Posterior cingulate gyrus (tissue), 11 donors: Measurements from ENCODE around the gene IPCEF1.

Experiments
- DNase-seq, 10 donors: peaks; one replicate each; pipeline versions ENCODE4 v3.0.0 to v3.0.0-alpha.2; 2020 to 2021; ENCODE audit warnings: mixed read lengths in 3 of 10
- intact Hi-C: fragments of 100-400 bp; cut with DNase I; formaldehyde crosslinking; loops from one replicate; pipeline ENCODE4 v1.15.1; 2023

IPCEF1 gene

DNA sequence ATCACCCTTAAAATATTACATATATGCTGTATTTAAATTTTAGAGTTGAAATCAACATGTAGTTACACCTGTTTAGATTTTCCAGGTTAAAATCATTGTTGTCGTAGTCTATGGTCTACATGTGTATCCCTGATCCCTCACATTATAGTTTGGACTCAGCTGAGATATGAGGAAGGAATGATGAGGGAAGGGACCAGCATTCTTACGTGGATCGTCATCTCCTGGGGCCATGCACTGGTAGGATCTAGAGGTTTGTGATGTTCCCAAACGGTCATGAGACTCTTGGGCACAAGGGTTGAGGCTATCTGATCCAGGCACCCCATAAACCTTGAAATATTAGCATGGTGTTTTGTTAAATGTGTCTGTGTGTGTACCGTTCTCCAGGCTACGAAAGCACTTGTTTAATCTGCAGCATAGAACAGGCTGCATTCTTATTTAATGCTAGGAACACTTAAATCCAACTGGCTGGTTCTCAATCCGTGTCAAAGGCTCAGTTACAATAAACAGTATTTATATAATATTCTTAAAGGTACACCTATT, 55.4 kb downstream of the IPCEF1 start:
- intact Hi-C loops = no loop called here
- DNase-seq = no peak

DNA sequence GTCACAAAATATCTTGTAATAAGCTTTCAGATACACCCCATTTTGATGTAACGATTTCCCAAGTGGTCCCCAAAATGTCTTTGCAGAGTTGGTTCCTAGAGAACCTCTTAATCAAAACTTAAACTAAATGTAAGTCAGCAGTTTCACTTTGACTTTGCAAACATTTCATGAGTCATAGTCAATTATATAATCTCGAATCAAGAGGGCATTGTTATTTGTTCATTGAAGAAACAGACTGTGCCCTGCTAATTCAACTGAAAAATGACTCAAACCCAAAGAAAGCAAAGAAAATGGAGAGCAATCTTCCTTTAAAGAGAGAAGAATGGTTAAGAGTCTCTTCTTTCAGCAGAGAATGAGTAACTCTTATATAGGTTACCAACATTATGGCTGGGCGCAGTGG, 58.3 kb downstream of the IPCEF1 start:
- intact Hi-C loops = no loop called here
- DNase-seq = no peak

GRCh38 chr6:154297721-154298120, 58.9 kb downstream of the IPCEF1 start:
- intact Hi-C loops = no loop called here
- no peak for DNase-seq

DNA sequence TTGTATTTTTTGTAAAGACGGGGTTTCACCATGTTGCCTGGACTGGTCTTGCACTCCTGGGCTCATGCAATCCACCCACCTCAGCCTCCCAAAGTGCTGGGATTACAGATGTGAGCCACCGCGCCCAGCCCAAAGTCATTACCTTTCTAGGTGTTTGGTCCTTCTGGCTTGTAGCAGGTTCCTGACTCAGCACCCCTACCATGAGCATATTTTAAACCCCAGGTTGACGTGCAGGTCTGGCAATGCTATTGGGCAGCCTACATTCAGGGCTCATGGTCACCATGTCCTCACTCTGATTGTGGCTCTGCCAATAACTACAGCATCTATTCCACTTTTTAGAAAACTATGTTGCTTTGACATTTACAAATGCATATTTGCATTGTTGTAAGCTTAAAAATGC, 59.4 kb downstream of the IPCEF1 start:
- intact Hi-C loops = no loop called here
- no peak for DNase-seq

DNA sequence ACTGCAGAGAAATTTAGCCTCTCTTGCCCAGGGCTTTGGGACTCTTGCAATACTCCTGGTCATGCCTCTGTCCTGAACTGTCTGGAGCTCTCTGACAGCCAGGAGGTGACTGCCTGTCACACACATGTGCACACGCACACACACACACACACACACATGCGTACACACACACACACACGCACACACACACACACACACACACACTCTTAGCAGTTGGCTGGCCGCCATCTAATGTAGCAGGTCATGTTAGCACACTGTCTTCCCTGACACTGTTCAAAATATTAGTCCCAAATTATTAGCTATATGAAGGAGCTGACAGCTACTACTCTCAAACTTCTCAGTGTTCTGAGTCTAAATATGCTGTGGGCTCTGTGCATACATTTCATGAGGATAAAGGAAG, 60.9 kb downstream of the IPCEF1 start:
- DNase-seq = no peak
- intact Hi-C loops = no loop called here

GRCh38 chr6:154292855-154293519, 63.6 kb downstream of the IPCEF1 start:
- DNase-seq = no peak
- intact Hi-C loops = no loop called here

- DNase-seq = no peak
- intact Hi-C loops = no loop called here
These were observed 64.5 kb downstream of the IPCEF1 start for GRCh38 chr6:154292066-154292465.

DNA sequence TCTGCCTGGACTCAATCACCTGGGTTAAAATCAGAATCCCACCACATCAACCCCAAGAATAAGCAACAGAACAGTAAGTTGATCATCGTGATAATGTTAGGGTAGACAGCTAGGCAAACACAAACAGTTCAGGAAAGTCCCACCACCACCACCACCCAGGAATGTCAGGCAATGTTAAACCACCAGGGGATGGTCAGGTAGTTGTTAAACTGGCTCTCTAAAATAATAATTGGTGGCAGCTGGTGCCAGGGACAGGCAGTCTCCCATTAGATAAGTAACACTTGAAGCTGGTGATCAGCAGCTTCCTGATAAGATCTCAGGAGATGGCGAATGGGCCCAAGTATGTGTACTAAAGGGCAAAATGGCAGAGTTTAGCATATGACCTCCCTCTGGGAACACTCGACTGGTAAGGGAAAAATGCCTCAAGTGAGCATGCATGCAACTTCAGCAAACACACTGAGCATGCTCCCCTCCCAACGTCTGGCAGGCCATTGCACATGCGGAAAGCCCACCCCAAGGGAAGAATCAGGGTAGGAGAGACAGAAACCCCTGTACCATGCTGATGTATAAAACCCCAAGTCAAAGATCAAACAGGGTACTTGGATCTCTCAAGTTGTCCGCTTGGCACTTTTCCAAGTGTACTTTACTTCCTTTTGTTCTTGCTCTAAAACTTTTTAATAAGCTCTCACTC, 66.6 kb downstream of the IPCEF1 start:
- DNase-seq = no peak
- intact Hi-C loops = no loop called here

DNA sequence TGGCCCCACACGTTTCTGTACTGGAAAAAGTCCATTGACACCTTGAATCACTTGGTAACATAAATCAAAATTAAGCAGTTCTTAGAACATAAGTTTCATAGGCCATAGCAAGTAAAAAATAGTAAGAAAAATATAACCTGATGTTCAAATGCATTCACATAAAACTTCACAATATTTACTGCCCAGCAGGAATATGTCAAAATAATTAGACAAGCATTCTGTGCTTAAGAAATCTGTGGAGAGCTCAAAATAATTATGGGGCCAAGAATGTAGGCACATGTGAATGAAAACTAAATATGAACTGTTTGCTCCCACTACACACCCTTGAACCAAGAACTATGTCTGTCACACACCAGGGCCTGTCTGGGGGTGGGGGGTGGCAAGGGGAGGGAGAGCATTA, 70.8 kb downstream of the IPCEF1 start:
- intact Hi-C loops = no loop called here

GRCh38 chr6:154284313-154284853, 72.2 kb downstream of the IPCEF1 start:
- intact Hi-C loops = no loop called here
- no peak for DNase-seq

More for the DNA sequence above, 70.8 kb downstream of the IPCEF1 start:
- DNase-seq = no peak

- intact Hi-C loops = no loop called here
- DNase-seq = no peak
These were observed 76.1 kb downstream of the IPCEF1 start for GRCh38 chr6:154280521-154280920.

DNA sequence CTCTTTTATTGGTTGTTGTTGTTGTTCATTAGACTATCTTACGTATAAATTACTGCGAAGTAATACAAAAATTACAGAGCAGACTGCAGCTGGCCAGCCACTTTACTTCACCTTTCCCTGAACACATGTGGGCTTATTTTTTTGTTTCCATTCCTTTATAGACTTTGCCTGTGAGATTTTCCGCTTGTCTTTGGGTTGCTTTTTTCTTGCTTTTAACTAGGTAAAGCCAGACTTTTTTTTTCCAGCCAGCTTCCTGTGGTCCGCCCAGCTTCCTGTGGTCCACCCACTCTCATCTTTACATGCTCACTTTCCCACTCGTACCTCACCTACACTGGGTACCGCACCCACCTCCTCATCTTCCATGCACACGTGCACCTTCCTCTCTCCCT, 79.0 kb downstream of the IPCEF1 start:
- intact Hi-C loops = loop anchor here (1.0 kb wide), 1 partner anchor 123 kb away; no protein-coding TSS in a partner anchor
- no peak for DNase-seq

DNA sequence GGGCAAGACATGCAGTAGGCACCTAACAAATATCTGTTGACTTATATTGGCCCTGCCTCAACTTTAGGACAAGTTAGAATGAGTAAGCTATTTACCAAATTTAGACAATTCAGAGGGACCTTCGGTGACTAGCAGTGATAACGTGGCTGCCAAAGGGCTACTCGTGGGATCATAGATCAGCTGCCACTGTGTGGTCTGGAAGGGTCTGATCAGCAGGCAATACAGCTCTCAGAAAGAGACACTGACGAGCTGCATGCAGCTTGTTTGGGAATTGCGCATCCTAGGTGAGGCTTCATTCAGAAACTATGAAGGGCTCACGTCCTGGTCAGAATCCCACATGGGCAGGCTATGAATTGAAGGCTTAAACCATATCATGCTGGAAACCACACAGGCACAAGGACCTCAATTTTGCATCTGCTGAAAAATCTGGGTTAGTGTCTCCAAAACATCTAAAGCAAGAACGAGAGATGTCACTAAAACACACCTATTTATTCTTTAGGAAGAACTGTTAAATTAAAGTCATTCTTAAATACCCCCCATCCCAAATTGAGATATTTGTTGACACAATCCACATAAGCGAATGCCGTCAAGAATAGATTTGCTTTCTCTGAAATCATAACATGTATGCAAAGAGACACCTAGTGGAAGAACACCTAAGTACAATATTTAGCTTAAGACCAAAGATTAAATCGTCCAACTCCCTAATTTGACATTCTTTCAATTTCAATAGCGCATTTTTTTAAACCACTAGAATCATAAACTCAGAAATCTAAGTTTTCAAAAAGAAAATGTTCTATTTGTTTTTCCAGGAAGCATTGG, 79.6 kb downstream of the IPCEF1 start:
- no peak for DNase-seq

GRCh38 chr6:154274168-154274567, 82.4 kb downstream of the IPCEF1 start:
- DNase-seq = no peak
- intact Hi-C loops = no loop called here

More for the DNA sequence above, 79.6 kb downstream of the IPCEF1 start:
- intact Hi-C loops = loop anchor here (1.0 kb wide), 1 partner anchor 123 kb away; no protein-coding TSS in a partner anchor

DNA sequence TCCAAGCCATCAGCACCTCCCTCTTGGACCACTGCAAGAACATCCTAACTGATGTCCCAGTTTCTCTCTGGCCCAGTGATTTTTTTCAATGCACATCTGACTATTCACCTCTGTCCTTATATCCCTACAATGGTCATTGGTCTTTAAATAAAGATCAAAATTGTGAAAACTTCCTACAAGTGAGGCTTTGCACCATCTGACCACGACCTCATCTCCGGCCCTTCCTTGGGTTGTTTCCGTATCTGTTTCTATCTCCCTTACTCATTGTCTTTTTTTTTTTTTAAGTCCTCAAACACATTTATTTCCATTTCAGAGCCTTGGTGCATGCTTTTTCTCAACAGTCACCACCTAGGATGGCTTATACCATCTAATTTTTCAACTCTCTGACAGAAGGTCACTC, 88.1 kb downstream of the IPCEF1 start:
- intact Hi-C loops = no loop called here
- DNase-seq = no peak

DNA sequence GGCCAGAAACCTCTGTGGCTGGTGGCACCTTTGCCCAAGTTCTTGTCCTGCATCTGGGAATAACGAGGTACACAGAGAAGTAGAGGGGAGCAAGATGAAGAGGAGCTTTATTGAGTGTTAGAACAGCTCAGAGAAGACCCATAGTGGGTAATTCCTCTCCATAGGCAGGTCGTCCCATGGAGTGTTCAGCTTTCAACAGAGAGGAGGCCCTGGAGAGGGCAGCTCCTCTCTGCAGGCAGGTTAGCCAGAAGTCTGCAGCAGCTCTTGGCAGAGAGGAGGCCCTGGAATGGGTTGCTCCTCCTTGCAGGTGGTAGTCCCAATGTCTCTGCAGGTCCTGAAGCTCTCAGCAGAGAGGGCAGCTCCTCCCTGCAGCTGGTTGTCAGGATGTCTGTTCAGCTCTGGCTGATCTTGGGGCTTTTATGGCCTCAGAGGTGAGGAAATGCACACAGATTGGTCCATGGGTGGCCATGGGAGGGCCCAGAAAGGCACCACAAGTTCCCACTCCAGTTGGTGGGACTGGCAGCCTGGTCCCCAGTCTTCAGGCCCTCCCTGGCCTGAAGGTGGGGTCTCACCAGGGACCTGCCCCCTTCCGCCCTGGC, 89.0 kb downstream of the IPCEF1 start:
- intact Hi-C loops = no loop called here
- DNase-seq = no peak

DNA sequence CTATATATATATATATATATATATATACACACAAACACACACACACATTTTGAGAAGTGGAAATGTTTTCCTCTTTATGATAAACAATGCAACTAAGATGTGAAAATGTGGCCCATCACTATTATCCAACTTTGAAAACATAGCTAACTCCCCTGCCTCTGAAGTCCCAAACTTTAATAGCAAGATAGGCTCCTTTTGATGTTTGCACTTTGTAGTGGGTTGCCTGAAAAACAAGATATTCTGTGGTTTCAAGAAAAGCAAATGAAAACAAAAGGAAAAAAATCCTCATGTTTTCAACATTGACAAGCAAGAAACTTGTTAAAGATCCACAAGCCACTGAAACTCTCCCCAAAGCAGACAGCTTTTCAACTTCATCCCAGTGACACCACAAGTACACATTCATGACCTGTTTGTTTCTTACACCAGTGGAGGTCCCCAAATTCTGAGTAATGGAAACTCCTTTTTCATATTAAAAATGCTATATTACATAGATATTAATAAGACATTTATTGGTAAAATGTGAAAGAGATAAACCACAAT, 90.0 kb downstream of the IPCEF1 start:
- DNase-seq = no peak

DNA sequence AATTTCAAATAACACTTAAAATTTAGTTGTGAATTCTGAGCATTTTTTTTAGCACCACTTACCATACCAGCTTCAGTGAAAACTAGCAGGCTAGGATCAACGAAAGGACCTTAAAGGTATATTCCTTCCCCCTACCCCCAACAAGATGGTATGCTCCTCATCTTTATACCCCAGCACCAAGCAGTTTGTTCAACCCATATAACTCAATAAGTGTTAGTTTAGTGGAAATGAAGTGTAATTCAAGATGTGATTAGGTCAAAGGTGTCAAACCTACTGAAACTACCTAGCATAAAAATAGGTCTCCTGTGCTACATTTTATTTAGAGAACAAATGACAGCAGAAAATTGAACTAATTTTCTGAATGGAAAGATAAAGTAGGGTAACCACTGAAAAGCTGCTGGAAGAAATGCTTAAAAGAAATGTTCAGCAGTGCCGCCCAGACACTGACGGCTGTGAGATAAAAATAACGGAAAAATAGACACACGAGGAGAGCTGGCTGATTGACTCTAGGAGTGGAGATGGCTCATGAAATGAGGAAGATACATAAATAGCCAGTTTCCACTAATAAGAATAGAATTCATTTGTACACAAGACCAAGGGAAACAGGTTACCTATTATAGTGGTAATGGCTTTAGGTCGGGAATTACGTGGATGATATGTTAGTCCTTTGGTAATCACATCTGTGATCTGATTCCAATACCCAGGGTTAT, 94.8 kb downstream of the IPCEF1 start:
- intact Hi-C loops = no loop called here
- DNase-seq = no peak

More for the DNA sequence above, 90.0 kb downstream of the IPCEF1 start:
- intact Hi-C loops = no loop called here

DNA sequence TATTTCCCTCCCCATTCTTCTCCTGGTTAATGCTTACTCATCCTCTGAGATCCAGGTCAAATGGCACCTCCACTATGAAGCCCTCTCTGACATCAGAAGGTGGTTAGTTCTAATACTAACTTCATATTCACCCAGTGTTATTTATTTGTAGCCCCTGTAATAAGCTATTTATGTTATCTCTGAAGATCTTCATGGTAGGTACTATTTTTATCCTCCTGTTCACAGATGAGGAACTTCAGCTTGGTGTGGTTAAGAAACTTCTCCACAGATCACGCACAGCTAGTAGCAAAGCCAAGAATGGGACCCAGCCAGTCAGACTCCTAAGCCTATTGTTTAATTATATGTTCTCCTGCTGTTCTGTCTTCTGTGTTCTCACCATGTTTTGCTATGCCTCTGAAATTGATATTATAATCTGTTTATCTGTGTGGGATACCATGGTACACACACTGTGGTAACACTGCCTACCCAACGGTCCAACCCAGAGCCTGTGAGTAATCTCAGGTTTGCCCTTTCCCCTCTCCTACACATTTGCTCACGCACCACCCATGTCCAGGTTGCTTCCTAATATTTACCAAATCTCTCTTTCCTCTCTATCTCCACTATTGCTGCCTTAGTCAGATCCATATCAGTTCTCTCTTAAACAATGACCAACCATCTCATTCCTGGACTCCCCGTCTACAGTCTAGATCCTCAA, 98.4 kb downstream of the IPCEF1 start:
- intact Hi-C loops = no loop called here
- no peak for DNase-seq
